ENCODE results near the gene PKP3.
"Not testable (repeated sequence)": the region's sequence is repeated elsewhere in the genome, so short reads cannot be mapped to it uniquely, and the experiment has no call there.

The PKP3 gene

DNA sequence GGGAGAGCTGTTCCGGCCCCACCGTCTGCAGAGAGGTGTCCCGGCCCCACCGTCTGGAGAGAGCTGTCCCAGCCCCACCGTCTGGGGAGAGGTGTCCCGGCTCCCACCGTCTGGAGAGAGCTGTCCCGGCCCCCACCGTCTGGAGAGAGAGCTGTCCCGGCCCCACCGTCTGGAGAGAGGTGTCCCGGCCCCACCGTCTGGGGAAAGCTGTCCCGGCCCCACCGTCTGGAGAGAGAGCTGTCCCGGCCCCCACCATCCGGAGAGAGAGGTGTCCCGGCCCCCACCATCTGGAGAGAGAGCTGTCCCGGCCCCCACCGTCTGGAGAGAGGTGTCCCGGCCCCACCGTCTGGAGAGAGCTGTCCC is 30.6 kb upstream of the PKP3 start:
- not testable (repeated sequence) for DNase-seq

DNA sequence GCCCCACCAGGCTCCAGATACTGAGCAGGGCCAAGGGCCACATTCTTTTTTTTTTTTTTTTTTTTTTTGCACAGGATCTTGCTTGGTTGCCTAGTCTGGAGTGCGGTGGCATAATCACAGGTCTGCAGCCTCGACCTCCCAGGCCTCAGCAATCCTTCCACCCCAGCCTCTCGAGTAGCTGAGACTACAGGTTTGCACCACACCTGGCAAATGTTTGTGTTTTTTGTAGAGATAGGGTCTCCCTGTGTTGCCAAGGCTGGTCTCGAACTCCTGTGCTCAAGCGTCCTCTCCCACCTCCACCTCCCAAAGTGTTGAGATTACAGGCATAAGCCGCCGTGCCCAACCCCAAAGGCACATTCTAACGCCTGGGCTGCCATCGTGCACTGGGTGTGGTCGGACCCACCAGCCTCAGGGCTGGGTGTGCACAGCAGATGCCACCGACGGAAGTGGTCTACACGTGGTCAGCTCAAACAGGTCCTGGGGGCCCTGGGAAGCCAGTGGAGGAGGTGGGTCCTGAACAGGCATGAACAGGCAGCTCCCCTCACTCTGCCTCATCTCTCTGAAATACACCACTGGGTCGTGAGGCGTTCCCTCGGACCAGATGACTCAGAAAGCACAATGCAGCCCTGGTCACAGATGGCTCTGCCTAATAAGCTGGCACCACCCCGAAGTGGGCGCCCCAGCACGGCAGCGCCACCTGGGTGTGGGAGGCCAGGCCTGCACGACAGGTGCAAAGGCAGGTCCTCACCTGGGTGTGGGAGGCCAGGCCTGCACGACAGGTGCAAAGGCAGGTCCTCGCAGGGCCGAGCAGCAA is 29.9 kb upstream of the PKP3 start:
- DNase-seq = peak; percentile 73

DNA sequence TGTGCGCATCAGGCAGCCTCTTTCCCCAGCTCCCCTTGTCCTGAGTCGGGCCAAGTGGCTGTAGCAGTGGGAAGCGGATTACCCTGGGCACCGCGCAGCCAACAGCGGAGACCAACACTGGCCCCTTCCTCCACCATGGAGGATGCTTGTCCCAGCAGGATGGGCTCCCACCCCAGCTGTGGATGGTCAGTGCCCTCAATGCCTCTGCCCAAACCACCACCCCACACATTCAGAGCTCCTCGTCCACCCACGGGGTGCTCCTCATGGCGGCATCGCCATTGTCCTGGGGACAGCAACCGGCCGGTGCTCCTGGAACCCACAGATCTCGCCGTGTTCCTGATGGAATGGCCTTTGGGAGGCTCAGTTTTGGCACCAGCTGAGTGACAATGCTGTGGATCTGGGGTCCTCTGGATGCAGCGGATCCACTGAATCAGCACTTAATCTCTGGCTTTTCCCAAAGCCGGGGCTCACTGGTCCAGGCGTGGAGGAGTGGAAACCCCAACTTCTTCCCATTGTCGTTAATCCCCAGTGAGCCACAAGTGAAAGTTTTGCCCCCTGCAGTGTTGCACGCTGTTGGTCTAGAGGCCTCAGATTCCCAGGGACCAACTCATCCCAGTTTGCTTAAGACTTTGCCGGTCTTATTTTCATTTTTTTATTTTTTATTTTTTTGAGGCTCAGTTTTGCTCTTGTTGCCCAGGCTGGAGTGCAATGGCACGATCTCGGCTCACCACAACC is 28.9 kb upstream of the PKP3 start:
- DNase-seq = no peak

DNA sequence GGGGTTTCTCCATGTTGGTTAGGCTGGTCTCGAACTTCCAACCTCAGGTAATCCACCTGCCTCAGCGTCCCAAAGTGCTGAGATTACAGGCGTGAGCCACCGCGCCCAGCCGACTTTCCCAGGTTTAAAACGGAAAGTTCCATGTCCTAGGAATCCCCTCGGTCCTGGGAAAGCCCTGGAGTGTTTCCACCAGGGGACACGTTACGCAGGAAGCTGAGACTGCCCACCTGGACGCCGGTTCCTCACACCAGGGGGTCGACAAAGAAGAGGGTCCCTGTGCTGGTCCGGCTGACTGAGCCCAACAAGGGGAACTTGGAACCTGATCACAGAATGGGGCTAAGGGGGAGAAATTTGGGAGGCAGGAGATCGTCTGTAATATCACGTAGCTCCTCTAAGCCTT is 28.2 kb upstream of the PKP3 start:
- DNase-seq = no peak

DNA sequence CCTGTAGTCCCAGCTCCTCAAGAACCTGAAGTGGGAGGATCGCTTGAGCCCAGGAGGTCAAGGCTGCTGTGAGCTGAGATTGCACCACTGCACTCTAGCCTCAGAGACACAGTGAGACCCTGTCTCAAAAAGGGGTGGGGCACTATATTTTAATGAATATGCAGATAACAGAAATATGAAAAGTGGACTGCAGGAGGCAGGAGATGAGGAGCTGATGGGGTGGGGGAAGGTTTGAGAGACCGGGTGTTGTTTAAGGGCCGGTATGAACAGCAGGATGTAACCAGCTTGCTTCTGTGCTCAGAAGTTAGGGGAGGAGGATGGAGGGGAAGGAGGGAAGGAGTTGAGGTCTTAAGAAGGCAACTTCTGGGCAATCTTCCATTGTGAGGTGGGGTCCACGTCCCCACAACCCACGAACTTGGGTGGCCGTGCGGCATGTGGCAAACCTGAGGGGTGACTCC is 26.0 kb upstream of the PKP3 start:
- no peak for DNase-seq

DNA sequence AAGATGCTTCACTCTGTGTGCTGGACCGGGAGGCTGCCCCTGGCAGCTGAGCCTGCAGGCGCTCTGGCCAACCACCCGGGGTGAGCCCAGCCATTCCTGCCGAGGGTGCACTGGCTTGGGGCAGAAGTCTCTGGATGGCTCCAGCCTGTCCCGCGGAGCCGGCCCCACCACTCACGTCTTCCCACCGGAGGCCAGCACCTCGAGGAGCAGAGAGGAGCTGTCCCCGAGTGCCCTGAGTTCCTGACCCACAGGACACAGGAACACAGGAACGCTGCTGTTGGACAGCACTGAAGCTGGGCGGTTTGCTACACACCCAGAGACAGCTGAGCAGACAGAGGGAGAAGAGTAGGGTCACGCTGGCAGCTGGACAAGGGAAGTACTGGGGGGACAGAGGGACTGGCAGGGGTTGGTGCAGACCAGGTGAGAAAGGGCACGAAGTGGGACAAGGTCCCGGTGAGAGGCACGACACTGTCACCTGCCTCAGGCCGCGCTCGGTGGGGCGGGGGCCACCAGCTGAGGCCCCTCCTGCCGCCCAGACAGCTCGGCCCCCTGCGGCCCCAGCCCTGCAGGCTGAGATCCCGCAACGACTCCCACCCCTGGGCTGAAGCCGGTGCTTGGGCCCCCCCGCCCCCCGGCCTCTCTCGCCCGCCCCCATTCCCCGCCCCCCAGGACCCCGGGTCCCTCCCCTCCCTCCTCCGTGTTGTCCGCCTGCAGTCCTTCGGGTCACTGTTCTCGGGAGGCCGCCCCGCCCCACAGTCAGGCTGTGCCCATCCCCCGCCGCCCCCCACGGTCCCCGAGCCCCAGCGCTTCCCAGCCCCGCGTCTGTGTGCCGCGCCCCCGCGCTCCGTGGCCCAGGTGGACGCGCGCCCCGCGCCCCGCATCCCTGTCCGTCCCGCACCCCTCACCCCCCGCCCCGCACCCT is 25.3 kb upstream of the PKP3 start:
- DNase-seq = no peak

DNA sequence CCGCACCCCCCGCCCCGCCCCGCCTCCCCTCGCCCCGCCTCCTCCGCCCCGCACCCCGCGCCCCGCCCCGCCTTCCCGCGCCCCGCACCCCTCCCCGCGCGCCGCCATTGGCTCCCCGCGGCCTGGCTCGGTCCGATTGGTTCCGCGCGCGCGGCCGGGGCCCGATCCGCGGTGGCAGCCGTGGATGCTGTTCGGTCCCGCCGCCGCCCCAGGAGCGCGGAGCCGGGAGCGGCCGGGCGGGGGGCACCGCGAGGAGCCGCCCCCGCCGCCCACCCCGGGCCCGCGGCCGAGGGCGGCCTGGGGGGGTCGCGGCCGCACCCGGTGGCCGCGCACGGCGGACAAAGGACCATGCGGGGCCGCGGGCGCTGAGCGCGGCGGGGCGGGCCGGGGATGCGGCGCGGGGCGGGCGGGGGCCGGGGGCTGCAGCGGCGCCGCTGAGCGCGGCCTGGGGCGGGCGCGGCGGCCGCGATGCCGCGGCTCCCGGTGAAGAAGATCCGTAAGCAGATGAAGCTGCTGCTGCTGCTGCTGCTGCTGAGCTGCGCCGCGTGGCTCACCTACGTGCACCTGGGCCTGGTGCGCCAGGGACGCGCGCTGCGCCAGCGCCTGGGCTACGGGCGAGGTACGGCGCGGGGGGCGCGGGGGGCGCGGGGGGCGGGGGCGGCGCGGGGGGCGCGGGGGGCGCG is 24.5 kb upstream of the PKP3 start, which contains the start of gene B4GALNT4:
TSS of gene B4GALNT4 (plus strand) at position 164 of the 683 bp plus-strand sequence. CDS start at position 469, 305 bp downstream.
- no peak for DNase-seq

DNA sequence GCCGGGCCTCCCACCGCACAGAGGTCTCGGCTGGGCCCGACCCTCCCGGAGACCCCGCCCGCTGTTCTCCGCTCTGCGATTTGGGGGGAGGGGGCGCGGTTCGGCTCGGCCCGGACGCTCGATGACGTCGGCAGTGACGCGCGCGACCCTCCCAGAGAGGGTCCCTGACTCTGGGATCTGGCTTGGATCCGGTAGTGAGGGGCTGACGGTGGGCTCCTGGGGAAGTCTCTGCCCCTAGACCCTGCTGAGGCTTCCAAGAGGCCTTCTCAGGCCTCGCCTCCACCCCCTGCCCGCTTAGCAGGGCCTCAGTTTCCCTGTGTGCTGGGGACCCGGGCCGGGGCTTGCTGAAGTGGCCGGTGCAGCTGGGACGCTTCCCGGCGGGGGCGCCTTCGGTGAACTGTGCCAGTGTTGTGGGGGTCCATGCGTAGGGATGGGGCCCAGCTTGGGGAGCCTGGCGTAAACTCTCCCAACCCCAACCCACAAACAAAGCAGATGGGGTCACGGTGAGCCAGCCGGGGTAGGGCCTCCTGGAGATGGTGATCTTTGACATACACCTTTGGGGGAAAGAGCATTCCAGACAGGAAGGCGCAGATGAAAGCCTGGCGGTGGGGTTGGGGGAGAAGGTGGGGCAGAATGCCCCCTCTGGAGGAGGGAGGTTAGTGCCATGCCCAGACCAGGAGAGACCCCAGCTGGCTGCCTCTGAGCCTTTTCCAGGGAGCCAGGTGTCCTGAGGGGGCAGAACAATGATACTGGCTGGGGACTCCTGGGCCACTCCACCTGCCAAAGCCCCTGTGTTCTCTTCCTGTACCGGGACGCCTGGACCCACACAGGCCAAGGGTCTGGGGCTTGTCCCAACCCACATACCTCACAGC is 23.7 kb upstream of the PKP3 start:
- no peak for DNase-seq

DNA sequence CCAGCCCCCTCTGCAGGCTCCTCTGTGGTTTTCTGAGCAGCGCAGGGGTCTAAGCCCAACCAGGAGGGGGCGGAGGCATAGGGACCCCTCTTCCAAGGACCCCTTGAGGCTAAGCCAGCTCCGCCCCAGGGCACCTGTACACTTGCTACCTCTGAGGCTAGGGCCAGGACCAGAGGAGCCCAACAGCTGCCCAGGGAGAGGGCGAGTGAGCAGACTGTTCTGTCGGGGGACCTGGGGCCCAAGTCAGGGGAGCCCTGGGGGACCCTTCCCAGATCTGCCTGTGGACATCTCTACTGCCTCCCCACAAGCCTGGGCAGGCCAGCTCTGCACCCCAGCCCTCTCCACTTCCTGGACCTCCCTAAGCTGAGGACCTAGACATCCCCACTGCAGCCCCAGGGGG is 23.0 kb upstream of the PKP3 start:
- DNase-seq = no peak

DNA sequence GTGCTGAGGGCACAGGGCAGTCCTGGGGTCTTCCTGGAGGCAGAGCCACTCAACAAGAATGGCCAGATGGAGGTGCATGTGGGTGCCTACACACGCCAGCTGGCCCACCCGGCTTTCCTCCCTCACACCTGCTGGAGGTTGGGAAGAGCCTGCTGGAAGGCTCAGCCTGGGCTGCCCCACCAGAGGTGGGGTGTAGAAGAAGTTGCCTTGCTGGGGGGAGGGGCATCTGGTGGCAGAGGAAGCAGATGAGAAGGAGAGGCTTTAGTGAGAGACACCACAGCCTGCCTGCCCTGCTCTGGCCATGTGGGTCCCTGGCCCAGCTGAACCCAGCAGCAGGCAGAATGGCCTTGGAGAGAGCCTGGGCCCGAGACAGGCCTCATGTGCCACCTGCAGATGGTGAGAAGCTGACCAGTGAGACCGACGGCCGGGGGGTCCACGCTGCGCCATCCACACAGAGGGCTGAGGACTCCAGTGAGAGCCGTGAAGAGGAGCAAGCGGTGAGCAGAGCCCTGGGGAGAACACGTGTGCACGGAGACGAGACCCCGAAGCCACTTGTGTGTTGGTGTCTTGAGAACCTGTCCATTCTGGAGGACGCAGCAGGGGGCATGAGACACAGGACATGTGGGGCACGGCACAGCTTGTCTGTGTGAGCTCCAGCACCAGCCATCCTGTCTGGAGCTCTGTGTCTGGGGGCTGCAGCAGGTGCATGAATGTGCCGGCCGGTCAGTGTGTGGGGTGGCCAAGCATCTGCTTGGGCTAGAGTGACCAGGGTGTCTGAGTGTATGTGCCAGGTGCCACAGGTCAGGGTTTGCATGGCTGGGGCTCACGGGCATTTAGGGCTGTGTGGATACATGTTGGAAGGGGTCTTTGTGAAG is 22.1 kb upstream of the PKP3 start:
- no peak for DNase-seq

DNA sequence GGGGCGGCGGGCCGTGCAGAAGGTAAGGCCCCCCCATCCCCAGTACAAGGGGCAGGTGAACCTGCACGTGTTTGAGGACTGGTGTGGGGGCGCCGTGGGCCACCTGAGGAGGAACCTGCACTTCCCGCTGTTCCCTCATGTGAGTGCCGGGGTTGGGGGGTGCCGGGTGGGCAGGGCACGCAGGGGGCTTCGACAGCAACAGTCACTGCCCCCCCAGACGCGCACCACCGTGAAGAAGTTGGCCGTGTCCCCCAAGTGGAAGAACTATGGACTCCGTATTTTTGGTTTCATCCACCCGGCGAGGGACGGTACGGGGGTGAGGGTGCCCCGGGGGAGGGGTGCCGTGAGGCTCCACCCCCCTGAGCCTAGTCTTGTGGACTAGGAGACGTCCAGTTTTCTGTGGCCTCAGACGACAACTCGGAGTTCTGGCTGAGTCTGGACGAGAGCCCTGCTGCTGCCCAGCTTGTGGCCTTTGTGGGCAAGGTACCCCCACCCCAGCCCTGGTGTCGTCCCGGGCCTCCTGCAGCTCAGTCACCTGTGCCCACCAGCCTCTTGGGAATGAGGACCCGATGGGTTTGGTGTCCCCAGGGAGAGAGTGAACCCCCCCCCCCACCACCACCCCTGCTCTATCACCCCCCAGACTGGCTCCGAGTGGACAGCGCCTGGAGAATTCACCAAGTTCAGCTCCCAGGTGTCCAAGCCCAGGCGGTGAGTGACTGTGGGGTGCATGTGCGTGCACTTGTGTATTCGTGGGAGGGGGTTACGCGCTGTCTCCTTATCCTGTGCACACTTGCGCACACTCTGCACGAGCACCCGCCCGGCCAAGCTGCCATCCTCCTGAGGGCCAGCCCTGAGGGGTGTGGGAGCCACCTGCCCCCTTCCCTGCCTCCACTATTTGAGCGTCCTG is 20.9 kb upstream of the PKP3 start:
- no peak for DNase-seq

DNA sequence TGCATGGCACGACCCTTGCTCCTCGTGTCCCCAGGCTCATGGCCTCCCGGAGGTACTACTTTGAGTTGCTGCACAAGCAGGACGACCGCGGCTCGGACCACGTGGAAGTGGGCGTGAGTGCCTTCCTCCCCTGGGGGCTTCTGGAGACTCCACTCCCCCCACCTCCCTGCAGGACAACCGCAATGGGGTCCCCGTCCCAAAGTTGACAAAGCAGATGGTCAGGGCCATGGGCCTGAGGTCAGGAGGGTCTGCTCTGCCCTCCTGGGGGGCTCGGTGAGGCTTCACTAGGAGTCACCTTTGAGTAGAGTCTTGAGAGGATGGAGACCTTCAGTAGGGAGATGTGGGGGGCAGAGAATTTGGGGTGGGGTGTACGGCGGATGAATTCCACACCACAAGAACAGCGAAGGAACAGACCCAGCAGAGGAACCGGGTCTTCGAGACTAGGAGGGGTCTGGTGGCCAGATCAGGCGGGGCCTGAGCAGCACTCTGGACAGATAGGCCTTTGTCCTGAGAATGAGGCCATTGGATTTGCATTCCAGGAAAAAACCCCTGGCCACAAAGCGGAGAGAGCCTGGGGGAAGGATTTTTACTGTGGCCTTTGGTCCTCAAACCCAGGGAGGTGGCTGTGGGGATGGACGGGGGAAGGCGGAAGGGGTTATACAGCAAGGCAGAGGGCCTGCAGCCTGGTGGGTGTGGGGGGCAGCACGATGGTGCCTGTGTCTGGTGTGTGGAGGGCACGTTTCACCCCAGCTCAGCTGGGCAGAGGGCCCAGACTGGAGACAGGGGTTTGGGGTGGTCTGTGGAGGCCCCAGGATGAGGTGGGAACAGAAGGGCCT is 20.1 kb upstream of the PKP3 start:
- no peak for DNase-seq

DNA sequence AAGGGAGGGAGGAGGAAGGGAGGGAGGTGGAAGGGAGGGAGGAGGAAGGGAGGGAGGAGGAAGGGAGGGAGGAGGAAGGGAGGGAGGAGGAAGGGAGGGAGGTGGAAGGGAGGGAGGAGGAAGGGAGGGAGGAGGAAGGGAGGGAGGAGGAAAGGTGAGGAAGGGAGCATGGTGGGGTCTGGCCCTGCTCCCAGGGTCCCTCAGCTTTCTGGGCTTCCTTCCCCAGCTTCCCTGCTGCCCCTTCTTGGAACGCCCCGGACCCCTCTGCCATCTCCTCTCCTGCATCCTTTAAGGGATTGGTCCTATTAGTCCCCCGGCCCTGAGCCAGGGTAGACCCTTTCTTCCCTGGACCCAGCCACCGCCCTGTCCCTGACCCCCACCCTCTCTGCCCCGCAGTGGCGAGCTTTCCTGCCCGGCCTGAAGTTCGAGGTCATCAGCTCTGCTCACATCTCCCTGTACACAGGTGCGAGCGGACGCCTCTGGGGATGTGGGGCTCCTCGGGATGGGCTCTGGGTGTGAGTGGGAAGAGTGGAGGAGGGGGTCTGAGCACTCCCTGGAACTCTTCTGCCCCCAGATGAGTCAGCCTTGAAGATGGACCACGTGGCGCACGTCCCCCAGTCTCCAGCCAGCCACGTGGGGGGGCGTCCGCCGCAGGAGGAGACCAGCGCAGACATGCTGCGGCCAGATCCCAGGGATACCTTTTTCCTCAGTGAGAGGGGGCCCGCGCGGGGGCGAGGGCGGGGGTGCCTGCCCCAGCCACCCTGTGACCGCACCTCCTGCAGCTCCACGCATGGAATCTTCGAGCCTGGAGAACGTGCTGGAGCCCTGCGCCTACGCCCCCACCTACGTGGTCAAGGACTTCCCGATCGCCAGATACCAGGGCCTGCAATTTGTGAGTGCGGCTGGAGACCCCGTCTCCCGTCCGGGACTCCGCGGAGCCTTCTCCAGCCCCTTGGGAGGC is 18.7 kb upstream of the PKP3 start:
- DNase-seq = no peak

DNA sequence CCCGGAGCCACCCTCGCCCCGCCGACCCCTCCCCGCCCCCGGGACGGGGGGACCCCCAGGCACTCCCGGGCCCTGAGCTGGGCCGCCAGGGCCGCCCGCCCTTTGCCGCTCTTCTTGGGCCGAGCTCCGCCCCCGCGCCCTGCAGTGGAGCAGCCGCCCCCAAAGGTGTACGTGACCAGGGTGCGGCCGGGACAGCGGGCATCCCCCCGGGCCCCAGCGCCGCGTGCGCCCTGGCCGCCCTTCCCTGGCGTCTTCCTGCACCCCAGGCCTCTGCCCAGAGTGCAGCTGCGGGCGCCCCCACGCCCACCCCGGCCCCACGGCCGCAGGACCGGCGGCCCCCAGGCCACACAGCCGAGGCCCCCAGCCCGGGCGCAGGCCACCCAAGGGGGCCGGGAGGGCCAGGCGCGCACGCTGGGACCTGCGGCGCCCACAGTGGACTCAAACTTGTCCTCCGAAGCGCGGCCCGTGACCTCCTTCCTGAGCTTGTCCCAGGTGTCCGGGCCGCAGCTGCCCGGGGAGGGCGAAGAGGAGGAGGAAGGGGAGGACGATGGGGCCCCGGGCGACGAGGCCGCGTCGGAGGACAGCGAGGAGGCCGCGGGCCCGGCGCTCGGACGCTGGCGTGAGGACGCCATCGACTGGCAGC is 17.4 kb upstream of the PKP3 start:
- no peak for DNase-seq

DNA sequence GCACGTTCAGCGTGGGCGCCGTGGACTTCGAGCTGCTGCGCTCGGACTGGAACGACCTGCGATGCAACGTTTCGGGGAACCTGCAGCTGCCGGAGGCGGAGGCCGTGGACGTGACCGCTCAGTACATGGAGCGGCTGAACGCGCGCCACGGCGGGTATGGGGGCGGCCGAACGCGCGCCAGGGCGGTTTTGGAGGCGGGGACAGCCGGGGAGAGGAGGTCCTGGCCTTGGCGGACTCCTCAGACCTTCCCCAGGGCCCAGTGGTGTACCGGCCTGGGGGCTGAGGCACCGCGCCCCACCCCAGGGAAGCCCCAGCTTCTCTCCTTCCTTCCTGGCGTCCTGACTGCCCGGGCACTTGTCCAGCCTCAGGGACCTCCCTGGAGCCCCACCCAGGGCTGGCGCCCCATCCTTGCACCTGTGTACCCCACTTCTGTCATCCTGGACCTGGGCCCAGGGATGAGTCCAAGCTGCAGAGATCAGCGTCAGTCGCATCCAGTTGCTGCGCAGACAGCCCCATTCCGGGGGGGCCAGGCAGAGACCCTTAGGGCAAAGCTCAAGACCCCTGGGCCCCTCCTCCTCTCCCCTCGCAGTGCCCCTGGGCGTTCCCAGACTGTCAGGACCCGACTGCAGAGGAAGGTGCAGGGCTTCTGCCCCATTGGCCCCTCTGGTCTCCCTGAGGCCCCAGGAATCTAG is 16.7 kb upstream of the PKP3 start:
- DNase-seq = no peak

DNA sequence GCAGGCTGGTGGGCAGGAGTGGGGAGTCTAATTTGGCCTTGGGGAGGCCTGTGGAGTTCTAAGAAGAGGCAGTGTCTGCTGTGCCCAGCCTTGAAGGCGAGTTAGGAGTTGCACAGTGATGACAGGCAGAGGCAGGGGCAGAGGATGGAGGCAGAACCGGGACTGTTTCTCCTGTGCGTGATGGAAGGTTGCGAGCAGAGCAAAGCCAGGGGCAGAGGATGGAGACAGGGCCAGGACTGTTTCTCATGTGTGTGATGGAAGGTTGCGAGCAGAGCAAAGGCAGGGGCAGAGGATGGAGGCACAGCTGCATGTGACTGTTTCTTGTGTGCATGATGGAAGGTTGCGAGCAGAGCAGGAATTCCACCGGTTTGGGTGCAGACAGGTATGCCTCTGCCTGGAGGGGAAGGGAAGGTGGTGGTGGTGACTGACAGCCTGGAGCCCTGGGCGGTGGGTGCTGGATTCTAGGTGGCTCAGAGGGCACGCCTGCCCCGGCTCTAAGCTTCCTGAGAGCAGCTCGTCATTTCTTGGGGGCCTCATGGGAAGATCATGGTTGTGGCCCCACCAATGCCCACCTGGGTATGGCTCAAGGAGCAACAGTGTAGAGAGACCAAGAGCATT is 16.0 kb upstream of the PKP3 start:
- no peak for DNase-seq
